ENCODE measurements around the gene HS3ST3A1.

DNA sequence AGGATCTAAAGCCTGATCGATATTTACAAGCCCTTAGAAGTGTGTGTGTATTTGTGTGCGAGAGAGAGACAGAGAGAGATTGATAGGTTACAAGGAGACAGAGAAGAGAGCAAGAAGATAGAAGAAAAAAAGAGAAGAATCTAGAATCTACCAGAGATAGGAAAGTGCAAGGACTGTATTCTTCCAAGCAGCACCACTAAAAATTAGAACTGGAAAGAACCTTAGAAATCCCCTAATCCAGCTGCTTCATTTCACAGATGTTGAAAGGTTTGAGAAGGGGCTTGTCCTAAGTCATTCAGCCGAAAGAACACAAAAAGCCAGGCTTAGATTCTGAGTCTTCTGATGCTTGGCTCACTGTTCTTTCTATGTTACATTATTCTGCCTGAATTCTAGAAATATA is 92.2 kb downstream of the HS3ST3A1 start:
- TF ChIP-seq, protein P1, sequence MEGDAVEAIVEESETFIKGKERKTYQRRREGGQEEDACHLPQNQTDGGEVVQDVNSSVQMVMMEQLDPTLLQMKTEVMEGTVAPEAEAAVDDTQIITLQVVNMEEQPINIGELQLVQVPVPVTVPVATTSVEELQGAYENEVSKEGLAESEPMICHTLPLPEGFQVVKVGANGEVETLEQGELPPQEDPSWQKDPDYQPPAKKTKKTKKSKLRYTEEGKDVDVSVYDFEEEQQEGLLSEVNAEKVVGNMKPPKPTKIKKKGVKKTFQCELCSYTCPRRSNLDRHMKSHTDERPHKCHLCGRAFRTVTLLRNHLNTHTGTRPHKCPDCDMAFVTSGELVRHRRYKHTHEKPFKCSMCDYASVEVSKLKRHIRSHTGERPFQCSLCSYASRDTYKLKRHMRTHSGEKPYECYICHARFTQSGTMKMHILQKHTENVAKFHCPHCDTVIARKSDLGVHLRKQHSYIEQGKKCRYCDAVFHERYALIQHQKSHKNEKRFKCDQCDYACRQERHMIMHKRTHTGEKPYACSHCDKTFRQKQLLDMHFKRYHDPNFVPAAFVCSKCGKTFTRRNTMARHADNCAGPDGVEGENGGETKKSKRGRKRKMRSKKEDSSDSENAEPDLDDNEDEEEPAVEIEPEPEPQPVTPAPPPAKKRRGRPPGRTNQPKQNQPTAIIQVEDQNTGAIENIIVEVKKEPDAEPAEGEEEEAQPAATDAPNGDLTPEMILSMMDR (conservative IDR thresholded peaks at IDR 0.05; ENCODE audit: low read depth in 2 of 2): no peak
- TF ChIP-seq POLR2AphosphoS5 (IDR thresholded peaks at IDR 0.05; ENCODE audit: low read depth) (no peak), JUNB (IDR thresholded peaks at IDR 0.05; ENCODE audit: unreplicated experiment) (no peak), EZH2 (IDR thresholded peaks at IDR 0.05; ENCODE audit: low read depth, unreplicated experiment) (no peak)
